Caco-2 (cell line): ENCODE measurements around the gene RNU7-1. TPM values are rescaled to one million over a fixed set of nuclear protein-coding genes. Genes with fewer than 3 reads are reported as not detected.
A peak's percentile ranks its signal among the peaks of the same experiment; 100 is the strongest.

Experiments
- BruUV-seq: library from RNA; stranded (reverse); fragments of 400-500 nt; replicated peaks from 2 replicates; lab custom pipeline; 2021; lab: Mats Ljungman, UMichigan
- CTCF ChIA-PET: fragments of 300-600 bp; sonication (Branson Sonifier 250); formaldehyde crosslinking; loops from one replicate; lab custom pipeline; 2022; ENCODE audit warnings: antibody characterized with exemption; lab: Charles Lee
- POLR2A ChIA-PET: fragments of 300-600 bp; sonication (Branson Sonifier 250); formaldehyde crosslinking; loops from one replicate; lab custom pipeline; 2022; ENCODE audit warnings: antibody characterized with exemption; lab: Charles Lee
- DNase-seq, 2 experiments: peaks; one replicate each; pipeline versions ENCODE4 v3.0.0 to v3.0.0-alpha.2; 2020 to 2022
- H3K27me3 ChIP-seq: replicated peaks from 2 replicates; pipeline ENCODE4 v1.6.0; 2011; ENCODE audit warnings: low read length; ENCODE audit not compliant: control insufficient read depth, insufficient read depth
- H3K36me3 ChIP-seq: 2 replicates; pipeline ENCODE4 v1.5.1; 2011; ENCODE audit warnings: low read length; ENCODE audit not compliant: control insufficient read depth, insufficient read depth
- H3K4me1 ChIP-seq: fragments of 250-450 bp; sonication (Bioruptor Pico); 2 replicates; pipeline ENCODE4 v1.5.1; 2020; ENCODE audit warnings: mild to moderate bottlenecking
- H3K4me3 ChIP-seq: 2 replicates; pipeline ENCODE4 v1.5.1; 2011; ENCODE audit warnings: low read depth, mild to moderate bottlenecking, control low read depth, low read length
- H3K9me3 ChIP-seq: fragments of 250-450 bp; sonication (Bioruptor Pico); 2 replicates; pipeline ENCODE4 v1.5.1; 2020; ENCODE audit warnings: mild to moderate bottlenecking, moderate library complexity
- H3K27ac Mint-ChIP-seq: one replicate; pipeline ENCODE4 v1.8.0; 2022; ENCODE audit warnings: mixed read lengths; ENCODE audit not compliant: unreplicated experiment
- H3K27me3 Mint-ChIP-seq: one replicate; pipeline ENCODE4 v1.8.0; 2022; ENCODE audit warnings: mixed read lengths; ENCODE audit not compliant: insufficient read depth, unreplicated experiment
- H3K36me3 Mint-ChIP-seq: one replicate; pipeline ENCODE4 v1.8.0; 2022; ENCODE audit warnings: mild to moderate bottlenecking, mixed read lengths; ENCODE audit not compliant: insufficient read depth, unreplicated experiment
- H3K4me1 Mint-ChIP-seq: one replicate; pipeline ENCODE4 v1.8.0; 2022; ENCODE audit warnings: low read depth, mixed read lengths; ENCODE audit not compliant: unreplicated experiment
- H3K4me3 Mint-ChIP-seq: one replicate; pipeline ENCODE4 v1.8.0; 2022; ENCODE audit warnings: mild to moderate bottlenecking, moderate library complexity, mixed read lengths; ENCODE audit not compliant: unreplicated experiment
- H3K9me3 Mint-ChIP-seq: one replicate; pipeline ENCODE4 v1.8.0; 2022; ENCODE audit warnings: mixed read lengths; ENCODE audit not compliant: unreplicated experiment
- CTCF ChIP-seq, 2 experiments: fragments of 200-600 bp in 1 of 2; IDR thresholded peaks; 1 replicate in 1 of 2; 2 replicates in 1 of 2; pipeline versions ENCODE4 v1.5.1 to v1.8.0; 2011 to 2022; ENCODE audit warnings: antibody characterized with exemption in 1 of 2, control low read depth in 1 of 2, inconsistent platforms in 1 of 2, low read depth in 1 of 2, low read length in 1 of 2, mild to moderate bottlenecking in 1 of 2, moderate library complexity in 1 of 2; ENCODE audit not compliant: insufficient read depth in 1 of 2, severe bottlenecking in 1 of 2, unreplicated experiment in 1 of 2
- intact Hi-C: fragments of 100-400 bp; cut with micrococcal nuclease; formaldehyde crosslinking; loops from one replicate; pipeline ENCODE4 v1.10.0; 2022; ENCODE audit not compliant: unreplicated experiment
- total RNA-seq: library from RNA; stranded (reverse); gene quantifications from 2 replicates; pipeline ENCODE4 v1.2.3, GENCODE V29; 2022

The RNU7-1 gene
- total RNA-seq, 1 experiment from 2014 or later = not detected

GRCh38 chr12:6914947-6915788 is 28.4 kb upstream of the RNU7-1 start:
- Mint-ChIP-seq H3K36me3 (peaks cover 7% of the 10 kb centered on the region), H3K27ac (no peak overlapping the region), H3K27me3 (no peaks in the 10 kb centered on the region), H3K9me3 (no peaks in the 10 kb centered on the region), H3K4me1 (peaks cover 9% of the 10 kb centered on the region), H3K4me3 (peak overlapping the region; percentile 96)
- Histone ChIP-seq H3K4me3 (peak overlapping the region; percentile 69), H3K36me3 (peaks cover 1% of the 10 kb centered on the region), H3K4me1 (peaks cover 14% of the 10 kb centered on the region), H3K27me3 (no peaks in the 10 kb centered on the region), H3K9me3 (no peaks in the 10 kb centered on the region)
- ChIA-PET POLR2A (interaction anchor here (1.3 kb wide), 1 partner anchor 24 kb away, joined by 4 read pairs; no protein-coding TSS in a partner anchor), CTCF (interaction anchor here (0.6 to 1.8 kb wide), 5 partner anchors 23 to 194 kb away, joined by 3 to 7 read pairs (median 4); partner anchors contain the start of genes C1RL, C1S and TPI1)
- TSS peak; percentile 26 for BruUV-seq
- TF ChIP-seq CTCF (IDR thresholded peaks at IDR 0.05; ENCODE audit: insufficient read depth in 1 of 2, low read depth in 1 of 2, low read length in 1 of 2, severe bottlenecking in 1 of 2, unreplicated experiment in 1 of 2) = no peak
- intact Hi-C loops = loop anchor here (1.0 kb wide), 1 partner anchor 11 kb away; the partner anchor contains the start of gene LRRC23
- no peak for DNase-seq

DNA sequence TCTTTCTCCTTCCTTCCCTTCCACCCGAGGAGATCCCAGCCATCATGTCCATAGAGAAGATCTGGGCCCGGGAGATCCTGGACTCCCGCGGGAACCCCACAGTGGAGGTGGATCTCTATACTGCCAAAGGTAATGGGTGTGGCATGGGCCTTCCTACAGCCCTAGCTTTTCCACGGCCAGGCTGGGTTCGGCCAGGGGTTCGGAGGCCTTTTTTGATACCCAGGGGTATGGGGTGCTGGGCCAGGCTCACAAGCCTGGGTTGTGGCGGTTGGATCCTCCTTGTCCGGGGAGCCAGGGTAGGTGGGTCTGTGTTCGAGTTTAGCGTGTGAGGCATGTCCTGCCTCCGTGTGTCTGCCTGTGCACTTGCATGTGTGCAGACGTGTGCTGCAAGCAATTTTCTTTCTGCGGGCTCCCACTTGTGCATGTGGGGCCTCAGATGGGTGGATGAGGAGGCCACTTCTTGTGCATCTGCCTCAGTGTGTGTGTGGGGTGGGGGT is 27.8 kb upstream of the RNU7-1 start:
- Mint-ChIP-seq H3K27me3 (no peaks in the 10 kb centered on the region), H3K27ac (no peak overlapping the region), H3K4me1 (peaks cover 9% of the 10 kb centered on the region), H3K36me3 (peaks cover 7% of the 10 kb centered on the region), H3K9me3 (no peaks in the 10 kb centered on the region), H3K4me3 (peak overlapping the region; percentile 96)
- no TSS peak for BruUV-seq
- intact Hi-C loops = no loop called here
- ChIA-PET CTCF (interaction anchor here (0.6 kb wide), 2 partner anchors 16 to 705 kb away, joined by 3 to 5 read pairs; no protein-coding TSS in a partner anchor), POLR2A (no interaction called here)
- peaks cover 14% of the 10 kb centered on the region for H3K4me1 ChIP-seq
- no peak for DNase-seq
- no peak for TF ChIP-seq CTCF (IDR thresholded peaks at IDR 0.05; ENCODE audit: insufficient read depth in 1 of 2, low read depth in 1 of 2, low read length in 1 of 2, severe bottlenecking in 1 of 2, unreplicated experiment in 1 of 2)
- no peak overlapping the region for H3K4me3 ChIP-seq
- no peaks in the 10 kb centered on the region for H3K9me3 ChIP-seq
- peaks cover 1% of the 10 kb centered on the region for H3K36me3 ChIP-seq
- no peaks in the 10 kb centered on the region for H3K27me3 ChIP-seq

GRCh38 chr12:6916426-6917200 is 27.0 kb upstream of the RNU7-1 start:
- H3K4me1 ChIP-seq = peaks cover 14% of the 10 kb centered on the region
- Mint-ChIP-seq H3K36me3 (peaks cover 7% of the 10 kb centered on the region), H3K27me3 (no peaks in the 10 kb centered on the region), H3K27ac (no peak overlapping the region), H3K4me1 (peaks cover 9% of the 10 kb centered on the region), H3K9me3 (no peaks in the 10 kb centered on the region), H3K4me3 (no peak overlapping the region)
- no peaks in the 10 kb centered on the region for H3K9me3 ChIP-seq
- no peak for DNase-seq
- ChIA-PET CTCF (interaction anchor here (0.6 to 1.7 kb wide), 3 partner anchors 15 to 706 kb away, joined by 3 to 5 read pairs (median 5); no protein-coding TSS in a partner anchor), POLR2A (interaction anchor here (1.3 kb wide), 1 partner anchor 27 kb away, joined by 4 read pairs; the partner anchor contains the start of genes C12orf57 and RNU7-1)
- intact Hi-C loops = no loop called here
- TF ChIP-seq CTCF (IDR thresholded peaks at IDR 0.05; ENCODE audit: insufficient read depth in 1 of 2, low read depth in 1 of 2, low read length in 1 of 2, severe bottlenecking in 1 of 2, unreplicated experiment in 1 of 2) = no peak
- no peak overlapping the region for H3K4me3 ChIP-seq
- peaks cover 1% of the 10 kb centered on the region for H3K36me3 ChIP-seq
- BruUV-seq = TSS peak; percentile 18
- H3K27me3 ChIP-seq = no peaks in the 10 kb centered on the region
